Glutamatergic neuron (in vitro differentiated cells): ENCODE data around the gene MRPL17. TPM values are rescaled to one million over a fixed set of nuclear protein-coding genes. Genes with fewer than 3 reads are reported as not detected.
A peak's percentile ranks its signal among the peaks of the same experiment; 100 is the strongest.
"Not testable (repeated sequence)": the region's sequence is repeated elsewhere in the genome, so short reads cannot be mapped to it uniquely, and the experiment has no call there.

Source experiments
- DNase-seq: peaks from one replicate; pipeline ENCODE4 v3.0.0; 2022
- H3K27ac Mint-ChIP-seq: one replicate; pipeline ENCODE4 v1.8.0; 2020; ENCODE audit warnings: mild to moderate bottlenecking, mixed read lengths, inconsistent platforms; ENCODE audit not compliant: unreplicated experiment
- H3K27me3 Mint-ChIP-seq: one replicate; pipeline ENCODE4 v1.8.0; 2020; ENCODE audit warnings: mild to moderate bottlenecking, moderate library complexity, mixed read lengths, inconsistent platforms; ENCODE audit not compliant: unreplicated experiment
- H3K36me3 Mint-ChIP-seq: one replicate; pipeline ENCODE4 v1.8.0; 2020; ENCODE audit warnings: mild to moderate bottlenecking, mixed read lengths, inconsistent platforms; ENCODE audit not compliant: unreplicated experiment
- H3K4me1 Mint-ChIP-seq: one replicate; pipeline ENCODE4 v1.8.0; 2020; ENCODE audit warnings: mild to moderate bottlenecking, low read depth, mixed read lengths, inconsistent platforms; ENCODE audit not compliant: unreplicated experiment
- H3K4me3 Mint-ChIP-seq: one replicate; pipeline ENCODE4 v1.8.0; 2020; ENCODE audit warnings: mild to moderate bottlenecking, mixed read lengths, inconsistent platforms; ENCODE audit not compliant: unreplicated experiment
- H3K9me3 Mint-ChIP-seq: one replicate; pipeline ENCODE4 v1.8.0; 2020; ENCODE audit warnings: mild to moderate bottlenecking, moderate library complexity, mixed read lengths, inconsistent platforms; ENCODE audit not compliant: unreplicated experiment
- CTCF ChIP-seq: fragments of 200-600 bp; sonication (generic); IDR thresholded peaks from one replicate; pipeline ENCODE4 v1.5.0; 2021; ENCODE audit not compliant: partially characterized antibody, unreplicated experiment
- total RNA-seq: library from RNA; stranded (reverse); fragmentation: NEBNext Ultra II Directional; extraction: Animal tissue kit (Norgen Biotek cat#: 25700); gene quantifications from one replicate; pipeline ENCODE4 v1.2.1, GENCODE V29; 2021; ENCODE audit not compliant: unreplicated experiment

The MRPL17 gene
- total RNA-seq, 1 donor from 2014 or later, result 23.3 TPM

DNA sequence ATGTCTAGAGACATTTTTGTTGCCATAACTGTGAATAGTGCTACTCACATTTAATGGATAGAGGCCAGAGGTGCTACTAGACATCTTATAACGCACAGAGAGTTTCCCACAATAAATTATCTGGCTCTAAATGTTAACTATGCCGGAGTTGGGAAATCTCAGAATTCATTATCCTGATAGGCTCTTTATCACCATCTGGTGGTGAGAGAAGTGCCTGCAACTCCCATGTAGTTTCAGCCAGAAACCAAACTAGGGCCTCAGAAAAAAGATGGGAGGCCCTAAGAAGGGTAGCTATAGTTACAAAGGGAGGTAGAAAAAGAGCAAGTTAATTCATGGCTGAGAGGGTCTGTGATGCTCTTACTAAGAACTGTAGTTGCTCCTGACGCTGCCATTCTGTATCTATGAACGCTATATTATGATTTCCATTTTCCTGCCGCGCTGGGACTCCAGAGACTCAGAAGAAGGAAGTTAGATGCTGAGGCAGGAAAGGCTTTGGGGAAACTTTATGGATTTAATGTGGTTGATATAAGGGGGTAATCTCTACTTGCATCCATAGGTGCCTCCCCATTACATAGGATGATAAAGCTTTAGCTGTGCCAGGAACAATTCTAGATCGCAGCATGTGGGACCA, 22.9 kb upstream of the MRPL17 start:
- Mint-ChIP-seq H3K9me3 (peaks cover 1% of the 10 kb centered on the region), H3K27me3 (peaks cover 4% of the 10 kb centered on the region), H3K36me3 (no peaks in the 10 kb centered on the region), H3K4me1 (peaks cover 8% of the 10 kb centered on the region), H3K27ac (no peak overlapping the region), H3K4me3 (no peak overlapping the region)
- TF ChIP-seq CTCF, result peak; percentile 93
- DNase-seq, result peak; percentile 58

- Mint-ChIP-seq H3K4me3 (no peak overlapping the region), H3K27ac (no peak overlapping the region), H3K9me3 (peaks cover 1% of the 10 kb centered on the region), H3K4me1 (peaks cover 8% of the 10 kb centered on the region), H3K36me3 (no peaks in the 10 kb centered on the region), H3K27me3 (peaks cover 2% of the 10 kb centered on the region)
- no peak for TF ChIP-seq CTCF
- peak; percentile 53 for DNase-seq
Measured at GRCh38 chr11:6703247-6704063, 20.3 kb upstream of the MRPL17 start.

DNA sequence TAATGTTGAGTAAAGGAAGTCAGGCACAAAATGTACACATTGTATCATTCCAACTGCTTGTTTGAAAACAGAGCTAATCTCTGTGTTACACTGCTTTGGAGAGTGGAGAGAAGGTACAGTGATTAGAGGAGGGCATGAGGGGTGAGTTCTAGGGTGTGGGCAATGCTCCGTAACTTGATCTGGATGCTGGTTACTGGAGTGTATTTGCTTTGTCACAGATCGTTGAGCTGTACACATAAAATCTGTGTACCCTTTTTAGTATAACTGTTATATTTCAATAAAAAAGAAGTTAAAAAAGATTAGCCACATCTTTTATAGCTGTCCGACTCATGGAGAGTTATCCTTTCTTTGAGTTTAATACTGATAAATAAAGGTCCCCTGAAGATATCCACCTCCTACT, 18.8 kb upstream of the MRPL17 start:
- H3K27me3 Mint-ChIP-seq, H3K9me3 Mint-ChIP-seq, H3K4me1 Mint-ChIP-seq, H3K36me3 Mint-ChIP-seq, H3K4me3 Mint-ChIP-seq, DNase-seq, H3K27ac Mint-ChIP-seq: not testable (repeated sequence)

DNA sequence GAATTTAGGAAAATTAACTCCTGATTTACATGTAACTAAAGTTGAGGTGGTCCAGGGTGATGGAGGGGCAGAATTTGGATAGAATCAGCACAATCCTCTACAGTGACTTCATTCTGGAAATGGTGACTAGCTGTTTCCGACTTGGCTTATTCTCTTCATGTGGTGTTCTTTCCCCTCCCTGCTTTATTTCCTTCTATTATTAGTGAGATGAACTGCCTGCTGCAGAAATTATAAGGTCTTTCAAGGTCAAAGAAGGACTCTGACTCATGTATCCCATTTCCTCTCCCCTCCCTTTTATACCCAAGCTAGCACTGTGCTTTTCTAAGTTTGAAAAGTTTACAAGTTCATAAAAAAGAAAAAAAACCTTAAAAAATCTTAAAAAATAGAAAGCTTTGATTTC, 12.2 kb upstream of the MRPL17 start:
- H3K9me3 Mint-ChIP-seq, result no peaks in the 10 kb centered on the region
- no peak overlapping the region for H3K4me3 Mint-ChIP-seq
- no peak overlapping the region for H3K27ac Mint-ChIP-seq
- TF ChIP-seq CTCF, result no peak
- no peaks in the 10 kb centered on the region for H3K27me3 Mint-ChIP-seq
- no peak for DNase-seq
- H3K36me3 Mint-ChIP-seq, result no peaks in the 10 kb centered on the region
- no peaks in the 10 kb centered on the region for H3K4me1 Mint-ChIP-seq

DNA sequence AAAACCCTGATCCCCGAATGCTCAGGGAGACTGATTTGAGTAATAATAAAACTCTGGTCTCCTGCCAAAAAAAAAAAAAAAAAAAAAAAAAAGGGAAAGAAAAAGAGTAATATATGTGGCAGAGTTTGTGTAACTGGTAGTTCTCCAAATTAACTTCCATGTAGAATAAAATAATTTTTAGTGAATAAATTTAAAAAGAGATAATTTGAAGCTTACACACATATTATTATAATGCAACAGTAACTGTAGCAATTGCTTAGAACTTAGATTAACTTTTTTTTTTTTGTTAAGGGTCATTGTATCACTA, 11.0 kb upstream of the MRPL17 start:
- H3K9me3 Mint-ChIP-seq, result no peaks in the 10 kb centered on the region
- no peaks in the 10 kb centered on the region for H3K4me1 Mint-ChIP-seq
- H3K27ac Mint-ChIP-seq, result no peak overlapping the region
- H3K4me3 Mint-ChIP-seq, result no peak overlapping the region
- DNase-seq, result no peak
- no peaks in the 10 kb centered on the region for H3K27me3 Mint-ChIP-seq
- no peak for TF ChIP-seq CTCF
- H3K36me3 Mint-ChIP-seq, result peaks cover 5% of the 10 kb centered on the region
